Smooth muscle cell (in vitro differentiated cells): ENCODE data around the gene IL22RA1. TPM values are rescaled to one million over a fixed set of nuclear protein-coding genes. Genes with fewer than 3 reads are reported as not detected.

Experiments
- DNase-seq: peaks from one replicate; lab custom pipeline; 2025; ENCODE audit not compliant: unreplicated experiment; lab: John Stamatoyannopoulos, UW
- H2AFZ ChIP-seq: fragments of 200-600 bp; sonication (generic); 2 replicates; pipeline ENCODE4 v1.6.0; 2016; ENCODE audit warnings: antibody characterized with exemption, low read depth, mild to moderate bottlenecking
- H3F3A ChIP-seq: fragments of 200-600 bp; sonication (generic); 2 replicates; pipeline ENCODE4 v1.6.0; 2017; ENCODE audit warnings: antibody characterized with exemption, low read depth
- H3K27ac ChIP-seq: fragments of 200-600 bp; sonication (generic); 2 replicates; pipeline ENCODE4 v1.5.1; 2016; ENCODE audit warnings: low read depth, mild to moderate bottlenecking
- H3K27me3 ChIP-seq: fragments of 200-600 bp; sonication (generic); 2 replicates; pipeline ENCODE4 v1.6.1; 2016; ENCODE audit warnings: low read depth, mild to moderate bottlenecking
- H3K36me3 ChIP-seq: fragments of 200-600 bp; sonication (generic); 2 replicates; pipeline ENCODE4 v1.5.1; 2016; ENCODE audit warnings: low read depth
- H3K4me1 ChIP-seq: fragments of 200-600 bp; sonication (generic); 2 replicates; pipeline ENCODE4 v1.5.1; 2016; ENCODE audit warnings: low read depth
- H3K4me2 ChIP-seq: fragments of 200-600 bp; sonication (generic); 2 replicates; pipeline ENCODE4 v1.6.0; 2016; ENCODE audit warnings: mild to moderate bottlenecking
- H3K4me3 ChIP-seq: fragments of 200-600 bp; sonication (generic); 2 replicates; pipeline ENCODE4 v1.5.1; 2016; ENCODE audit warnings: mild to moderate bottlenecking
- H3K79me2 ChIP-seq: fragments of 200-600 bp; sonication (generic); 2 replicates; pipeline ENCODE4 v1.6.0; 2016; ENCODE audit warnings: low read depth, mild to moderate bottlenecking
- H3K9ac ChIP-seq: fragments of 200-600 bp; sonication (generic); 2 replicates; pipeline ENCODE4 v1.6.0; 2016; ENCODE audit warnings: low read depth
- H3K9me3 ChIP-seq: fragments of 200-600 bp; sonication (generic); replicated peaks from 2 replicates; pipeline ENCODE4 v1.5.1; 2016; ENCODE audit warnings: low read depth
- H4K20me1 ChIP-seq: fragments of 200-600 bp; sonication (generic); 2 replicates; pipeline ENCODE4 v1.6.0; 2016; ENCODE audit warnings: low read depth
- WGBS: methylation state at CpG from one replicate; pipeline ENCODE4 v1.1.7; 2016; ENCODE audit warnings: low lambda C conversion rate; 5-methylcytosine and 5-hydroxymethylcytosine counted together
- polyA plus RNA-seq: library from polyadenylated mRNA; unstranded; fragments of >200 nt; fragmentation: Nextera tagmentation; extraction: Ambion mirVana; gene quantifications from 2 replicates; pipeline ENCODE4 v1.2.1, GENCODE V29; 2016
- total RNA-seq: library from RNA; depleted of rRNA; stranded (reverse); fragments of >200 nt; gene quantifications from 2 replicates; pipeline ENCODE4 v1.2.3, GENCODE V29; 2014
- TF ChIP-seq, protein P1 (sequence below): fragments of 200-600 bp; sonication (generic); IDR thresholded peaks from 2 replicates; pipeline ENCODE4 v1.5.1; 2017; ENCODE audit warnings: borderline replicate concordance, mild to moderate bottlenecking, antibody characterized with exemption; ENCODE audit not compliant: insufficient read depth, poor library complexity, severe bottlenecking

Gene IL22RA1, protein sequence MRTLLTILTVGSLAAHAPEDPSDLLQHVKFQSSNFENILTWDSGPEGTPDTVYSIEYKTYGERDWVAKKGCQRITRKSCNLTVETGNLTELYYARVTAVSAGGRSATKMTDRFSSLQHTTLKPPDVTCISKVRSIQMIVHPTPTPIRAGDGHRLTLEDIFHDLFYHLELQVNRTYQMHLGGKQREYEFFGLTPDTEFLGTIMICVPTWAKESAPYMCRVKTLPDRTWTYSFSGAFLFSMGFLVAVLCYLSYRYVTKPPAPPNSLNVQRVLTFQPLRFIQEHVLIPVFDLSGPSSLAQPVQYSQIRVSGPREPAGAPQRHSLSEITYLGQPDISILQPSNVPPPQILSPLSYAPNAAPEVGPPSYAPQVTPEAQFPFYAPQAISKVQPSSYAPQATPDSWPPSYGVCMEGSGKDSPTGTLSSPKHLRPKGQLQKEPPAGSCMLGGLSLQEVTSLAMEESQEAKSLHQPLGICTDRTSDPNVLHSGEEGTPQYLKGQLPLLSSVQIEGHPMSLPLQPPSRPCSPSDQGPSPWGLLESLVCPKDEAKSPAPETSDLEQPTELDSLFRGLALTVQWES
- total RNA-seq (0.31 and 0.40 TPM in 2 replicates), polyA plus RNA-seq (0.64 TPM in 1 of 2 replicates, not detected in the other)

DNA sequence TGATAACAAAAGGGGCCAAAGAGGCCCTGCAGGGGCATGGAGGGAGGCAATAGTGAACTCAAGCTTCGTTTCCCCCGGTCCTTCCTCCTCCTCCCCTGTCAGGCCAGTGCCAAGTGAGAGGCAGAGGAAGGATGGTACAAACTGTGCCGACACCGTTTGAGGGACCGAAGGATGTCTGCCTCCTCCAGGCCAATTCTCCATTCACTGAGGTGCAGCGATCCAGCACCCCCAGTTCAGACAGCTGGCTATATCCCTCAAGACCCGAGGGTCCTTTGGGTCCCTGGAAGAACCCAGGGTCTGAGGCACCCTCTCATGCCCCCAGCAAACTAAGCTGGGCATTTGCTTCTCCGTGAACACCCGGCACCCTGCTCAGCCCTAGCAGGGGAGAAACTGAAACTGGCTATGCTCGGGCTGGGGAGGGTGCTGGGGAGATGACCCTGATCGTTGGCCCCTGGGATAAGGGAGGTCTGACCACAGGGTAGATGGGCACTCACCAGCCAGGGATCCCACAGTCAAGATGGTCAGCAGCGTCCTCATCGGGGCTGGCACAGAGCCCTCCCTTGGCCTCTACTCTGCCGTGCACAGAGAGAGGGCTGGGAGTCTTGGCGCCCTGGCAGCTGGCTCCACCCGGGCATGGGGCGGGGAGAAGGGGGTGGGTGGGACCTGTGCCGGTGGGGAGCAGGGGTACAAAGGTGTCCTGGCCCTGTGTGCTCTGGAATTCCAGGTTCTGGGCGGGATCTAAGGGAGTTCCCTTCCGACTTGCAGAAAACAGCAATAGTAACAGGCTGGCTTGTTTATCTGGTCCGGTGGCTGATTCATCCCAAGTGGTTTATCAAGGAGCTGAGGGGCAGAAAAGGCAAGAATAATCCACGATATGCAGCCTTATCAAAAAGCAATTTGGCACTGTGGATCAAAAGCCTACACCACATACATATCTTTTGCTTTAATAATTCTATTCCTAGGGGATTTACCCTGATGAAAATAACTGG, at the start of gene IL22RA1:
Gene IL22RA1 (minus strand): TSS at position 595 of the 989 bp plus-strand sequence. CDS start 58 bp downstream, at position 537.
- DNase-seq = no peak
- Histone ChIP-seq H4K20me1 (no peaks in the 10 kb centered on the region), H3K27me3 (no peaks in the 10 kb centered on the region), H3K4me2 (no peak within 1 kb of the TSS), H3F3A (no peaks in the 10 kb centered on the region), H3K4me3 (no peak within 1 kb of the TSS), H3K36me3 (no peaks in the 10 kb centered on the region), H3K4me1 (no peaks in the 10 kb centered on the region), H2AFZ (no peak within 1 kb of the TSS), H3K9ac (no peak within 1 kb of the TSS), H3K27ac (no peak within 1 kb of the TSS), H3K79me2 (no peaks in the 10 kb centered on the region), H3K9me3 (no peaks in the 10 kb centered on the region)
- TF ChIP-seq, protein P1, sequence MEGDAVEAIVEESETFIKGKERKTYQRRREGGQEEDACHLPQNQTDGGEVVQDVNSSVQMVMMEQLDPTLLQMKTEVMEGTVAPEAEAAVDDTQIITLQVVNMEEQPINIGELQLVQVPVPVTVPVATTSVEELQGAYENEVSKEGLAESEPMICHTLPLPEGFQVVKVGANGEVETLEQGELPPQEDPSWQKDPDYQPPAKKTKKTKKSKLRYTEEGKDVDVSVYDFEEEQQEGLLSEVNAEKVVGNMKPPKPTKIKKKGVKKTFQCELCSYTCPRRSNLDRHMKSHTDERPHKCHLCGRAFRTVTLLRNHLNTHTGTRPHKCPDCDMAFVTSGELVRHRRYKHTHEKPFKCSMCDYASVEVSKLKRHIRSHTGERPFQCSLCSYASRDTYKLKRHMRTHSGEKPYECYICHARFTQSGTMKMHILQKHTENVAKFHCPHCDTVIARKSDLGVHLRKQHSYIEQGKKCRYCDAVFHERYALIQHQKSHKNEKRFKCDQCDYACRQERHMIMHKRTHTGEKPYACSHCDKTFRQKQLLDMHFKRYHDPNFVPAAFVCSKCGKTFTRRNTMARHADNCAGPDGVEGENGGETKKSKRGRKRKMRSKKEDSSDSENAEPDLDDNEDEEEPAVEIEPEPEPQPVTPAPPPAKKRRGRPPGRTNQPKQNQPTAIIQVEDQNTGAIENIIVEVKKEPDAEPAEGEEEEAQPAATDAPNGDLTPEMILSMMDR = no peak
- WGBS = 81% methylated on average over 21 of the region's 22 CpGs

DNA sequence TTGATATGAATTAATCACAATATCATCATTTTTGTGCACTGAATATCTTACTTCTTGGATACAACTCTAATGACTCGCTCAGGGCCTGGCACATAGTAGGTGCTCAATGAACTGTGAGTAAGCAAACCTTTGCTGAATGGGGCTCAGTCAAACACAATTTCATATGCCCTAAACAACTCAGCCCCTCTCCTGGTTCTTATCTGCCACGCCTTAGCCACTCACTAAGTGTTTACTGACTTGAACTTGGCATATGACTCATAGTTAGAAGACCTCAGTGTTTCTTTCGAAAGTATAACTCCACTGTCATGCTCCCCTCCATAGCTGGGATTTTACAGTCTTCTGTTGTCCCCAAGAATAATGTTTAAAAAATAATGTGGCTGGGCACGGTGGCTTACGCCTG, 48.9 kb upstream of the IL22RA1 start:
- Histone ChIP-seq H3K4me3 (no peak overlapping the region), H2AFZ (no peak overlapping the region), H3K27ac (no peak overlapping the region), H3F3A (no peaks in the 10 kb centered on the region), H4K20me1 (no peaks in the 10 kb centered on the region), H3K4me1 (no peaks in the 10 kb centered on the region), H3K79me2 (no peaks in the 10 kb centered on the region), H3K36me3 (no peaks in the 10 kb centered on the region), H3K9me3 (no peaks in the 10 kb centered on the region), H3K4me2 (no peak overlapping the region), H3K9ac (no peak overlapping the region), H3K27me3 (peaks cover 20% of the 10 kb centered on the region)
- TF ChIP-seq, protein P1 = no peak
- 53% methylated on average over 5 of the region's 5 CpGs for WGBS
- no peak for DNase-seq

DNA sequence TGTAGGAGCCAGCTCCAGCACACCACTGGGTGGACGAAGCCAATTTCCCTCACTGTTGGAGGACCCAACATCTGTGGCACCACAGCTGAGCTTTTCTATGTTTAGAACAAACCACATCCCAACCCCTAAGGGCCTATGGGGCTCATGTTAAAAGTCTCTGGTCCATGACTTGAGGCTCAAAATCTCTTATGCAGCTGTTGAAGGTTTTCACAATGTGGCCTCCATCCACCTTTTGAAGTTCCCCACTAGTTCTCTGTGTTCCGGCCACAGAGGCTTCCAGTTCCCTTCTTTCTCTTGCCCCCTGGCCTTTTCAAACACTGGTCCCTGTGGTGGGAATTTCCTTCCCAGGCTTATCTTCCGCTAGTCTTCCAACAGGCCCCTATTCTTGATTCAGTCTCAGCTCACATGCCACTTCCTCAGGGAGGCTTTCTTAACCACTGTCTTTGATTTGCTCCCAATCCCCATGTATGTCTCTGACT, 48.1 kb upstream of the IL22RA1 start:
- Histone ChIP-seq H3K27ac (no peak overlapping the region), H3K9me3 (no peaks in the 10 kb centered on the region), H3K4me3 (no peak overlapping the region), H3K9ac (no peak overlapping the region), H2AFZ (no peak overlapping the region), H3K27me3 (peaks cover 29% of the 10 kb centered on the region), H3K79me2 (no peaks in the 10 kb centered on the region), H3K4me1 (no peaks in the 10 kb centered on the region), H3K36me3 (no peaks in the 10 kb centered on the region), H3F3A (no peaks in the 10 kb centered on the region), H3K4me2 (no peak overlapping the region), H4K20me1 (no peaks in the 10 kb centered on the region)
- TF ChIP-seq, protein P1 = no peak
- WGBS = 86% methylated on average over 3 of the region's 3 CpGs
- no peak for DNase-seq
